Gastroesophageal sphincter (tissue), 4 donors: ENCODE results near the gene MPI. TPM values are rescaled to one million over a fixed set of nuclear protein-coding genes. Genes with fewer than 3 reads are reported as not detected.

Experiments
- ATAC-seq: fragments of 150-250 bp; one replicate; pipeline ENCODE4 v1.9.1; 2016; ENCODE audit warnings: mild to moderate bottlenecking, moderate library complexity
- H3K27ac ChIP-seq, 4 donors: fragments of 200-600 bp; sonication (generic) in 3 of 4; 1 replicate in 3 of 4; 2 replicates in 1 of 4; pipeline ENCODE4 v1.5.1; 2016 to 2019
- H3K27me3 ChIP-seq: fragments of 200-600 bp; sonication (generic); one replicate; pipeline ENCODE4 v1.5.1; 2019
- H3K36me3 ChIP-seq, 2 donors: fragments of 200-600 bp; sonication (generic); one replicate each; pipeline ENCODE4 v1.5.1; 2019; ENCODE audit warnings: control low read depth in 1 of 2
- H3K4me1 ChIP-seq, 3 donors: fragments of 200-600 bp; sonication (generic); 1 replicate in 2 of 3; 2 replicates in 1 of 3; pipeline ENCODE4 v1.5.1; 2016 to 2019; ENCODE audit warnings: control low read depth in 2 of 3
- H3K4me3 ChIP-seq, 2 donors: fragments of 200-600 bp; sonication (generic); one replicate each; pipeline ENCODE4 v1.5.1; 2019; ENCODE audit warnings: mild to moderate bottlenecking in 1 of 2, moderate library complexity in 1 of 2
- H3K9me3 ChIP-seq, 3 donors: fragments of 200-600 bp; sonication (generic); one replicate each; pipeline ENCODE4 v1.5.1; 2017 to 2019; ENCODE audit warnings: control low read depth in 2 of 3
- EP300 ChIP-seq: sonication (generic); formaldehyde crosslinking; IDR thresholded peaks from one replicate; pipeline ENCODE4 v1.6.1; 2017; ENCODE audit warnings: antibody characterized with exemption, mild to moderate bottlenecking
- POLR2A ChIP-seq, 2 donors: fragments of 450-650 bp; IDR thresholded peaks; one replicate each; pipeline ENCODE4 v1.6.1; 2017; ENCODE audit warnings: antibody characterized with exemption in 2 of 2, mild to moderate bottlenecking in 2 of 2, moderate library complexity in 1 of 2
- POLR2AphosphoS5 ChIP-seq: sonication (generic); formaldehyde crosslinking; IDR thresholded peaks from one replicate; pipeline ENCODE4 v1.6.1; 2017; ENCODE audit warnings: antibody characterized with exemption
- whole genome bisulfite sequencing, 2 donors: methylation state at CpG; one replicate each; pipeline ENCODE4 v1.1.5; 2018; ENCODE audit warnings: low coverage in 1 of 2; 5-methylcytosine and 5-hydroxymethylcytosine counted together
- total RNA-seq, 4 donors: library from RNA; depleted of rRNA; stranded (reverse); fragments of >200 nt; gene quantifications; one replicate each; pipeline ENCODE4 v1.1.0, GENCODE V29; 2016
- TF ChIP-seq, protein P1 (sequence below), 4 experiments: fragments of 200-600 bp in 2 of 4; fragments of 450-650 bp in 2 of 4; sonication (generic) in 1 of 4; IDR thresholded peaks; one replicate each; pipeline ENCODE4 v1.5.1; 2017 to 2019; ENCODE audit warnings: antibody characterized with exemption in 4 of 4, mild to moderate bottlenecking in 2 of 4, moderate library complexity in 2 of 4

The MPI gene
- total RNA-seq, 4 donors from 2014 or later = 36.5 to 58.8 (median 42.5) TPM

DNA sequence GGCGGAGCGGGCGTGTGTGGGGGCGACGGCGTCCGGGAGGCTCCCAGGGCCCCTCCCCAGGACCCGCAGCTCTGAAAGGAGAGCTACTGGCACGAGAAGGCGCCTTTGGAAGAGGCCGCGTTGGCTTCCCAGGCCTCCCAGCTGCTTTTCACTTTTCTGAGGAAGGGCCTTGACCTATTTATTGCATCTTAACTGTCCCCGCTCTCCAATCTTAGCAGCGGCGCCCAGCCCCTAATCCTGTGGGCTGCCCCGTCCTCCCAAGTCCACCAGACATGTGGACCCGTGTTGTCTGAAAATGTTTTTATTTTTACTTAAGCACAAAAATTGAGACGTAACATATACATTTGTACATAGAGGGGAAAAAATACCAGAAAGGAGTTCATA lies 46.4 kb upstream of the MPI start:
- no peaks in the 10 kb centered on the region for H3K27me3 ChIP-seq
- WGBS, 2 donors = 15 to 25% methylated on average over 5 to 8 of the region's 18 CpGs
- ATAC-seq = no peak
- TF ChIP-seq POLR2AphosphoS5 (no peak), EP300 (no peak), POLR2A (IDR thresholded peaks at IDR 0.05) (no peak)
- TF ChIP-seq, protein P1, sequence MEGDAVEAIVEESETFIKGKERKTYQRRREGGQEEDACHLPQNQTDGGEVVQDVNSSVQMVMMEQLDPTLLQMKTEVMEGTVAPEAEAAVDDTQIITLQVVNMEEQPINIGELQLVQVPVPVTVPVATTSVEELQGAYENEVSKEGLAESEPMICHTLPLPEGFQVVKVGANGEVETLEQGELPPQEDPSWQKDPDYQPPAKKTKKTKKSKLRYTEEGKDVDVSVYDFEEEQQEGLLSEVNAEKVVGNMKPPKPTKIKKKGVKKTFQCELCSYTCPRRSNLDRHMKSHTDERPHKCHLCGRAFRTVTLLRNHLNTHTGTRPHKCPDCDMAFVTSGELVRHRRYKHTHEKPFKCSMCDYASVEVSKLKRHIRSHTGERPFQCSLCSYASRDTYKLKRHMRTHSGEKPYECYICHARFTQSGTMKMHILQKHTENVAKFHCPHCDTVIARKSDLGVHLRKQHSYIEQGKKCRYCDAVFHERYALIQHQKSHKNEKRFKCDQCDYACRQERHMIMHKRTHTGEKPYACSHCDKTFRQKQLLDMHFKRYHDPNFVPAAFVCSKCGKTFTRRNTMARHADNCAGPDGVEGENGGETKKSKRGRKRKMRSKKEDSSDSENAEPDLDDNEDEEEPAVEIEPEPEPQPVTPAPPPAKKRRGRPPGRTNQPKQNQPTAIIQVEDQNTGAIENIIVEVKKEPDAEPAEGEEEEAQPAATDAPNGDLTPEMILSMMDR (IDR thresholded peaks at IDR 0.05) = no peak
- H3K36me3 ChIP-seq = peaks cover 0 to 72% of the 10 kb centered on the region in 2 donors
- H3K27ac ChIP-seq = peak overlapping the region; percentile 23 to 95 (median 88)
- peaks cover 0 to 49% (median 21%) of the 10 kb centered on the region in 3 donors for H3K4me1 ChIP-seq
- H3K4me3 ChIP-seq = peak overlapping the region; percentile 88 to 98
- no peaks in the 10 kb centered on the region for H3K9me3 ChIP-seq

GRCh38 chr15:74843891-74844299 lies 45.9 kb upstream of the MPI start:
- no peaks in the 10 kb centered on the region for H3K9me3 ChIP-seq
- peaks cover 0 to 72% of the 10 kb centered on the region in 2 donors for H3K36me3 ChIP-seq
- no peak for ATAC-seq
- TF ChIP-seq POLR2AphosphoS5 (no peak), EP300 (no peak), POLR2A (IDR thresholded peaks at IDR 0.05) (no peak)
- TF ChIP-seq, protein P1 (IDR thresholded peaks at IDR 0.05) = no peak
- no peaks in the 10 kb centered on the region for H3K27me3 ChIP-seq
- peak overlapping the region in 3 of 4 donors; percentile 87 to 95 (median 89) for H3K27ac ChIP-seq
- WGBS, 2 donors = 30% methylated on average over 2 of the region's 12 CpGs; no CpG with 5 or more reads in 1 of the 2 donors
- H3K4me3 ChIP-seq = peak overlapping the region in 1 of 2 donors; percentile 98
- H3K4me1 ChIP-seq = peaks cover 0 to 50% (median 21%) of the 10 kb centered on the region in 3 donors

- 60 to 88% methylated on average over 1 to 6 of the region's 12 CpGs for WGBS, 2 donors
- H3K4me1 ChIP-seq = peaks cover 0 to 50% (median 21%) of the 10 kb centered on the region in 3 donors
- H3K27ac ChIP-seq = peak overlapping the region in 3 of 4 donors; percentile 87 to 95 (median 89)
- no peak for ATAC-seq
- peaks cover 0 to 72% of the 10 kb centered on the region in 2 donors for H3K36me3 ChIP-seq
- H3K4me3 ChIP-seq = no peak overlapping the region
- TF ChIP-seq EP300 (no peak), POLR2A (IDR thresholded peaks at IDR 0.05) (no peak), POLR2AphosphoS5 (no peak)
- TF ChIP-seq, protein P1 (IDR thresholded peaks at IDR 0.05) = no peak
- H3K9me3 ChIP-seq = no peaks in the 10 kb centered on the region
- no peaks in the 10 kb centered on the region for H3K27me3 ChIP-seq
Observed at GRCh38 chr15:74844319-74845207, 45.3 kb upstream of the MPI start.

DNA sequence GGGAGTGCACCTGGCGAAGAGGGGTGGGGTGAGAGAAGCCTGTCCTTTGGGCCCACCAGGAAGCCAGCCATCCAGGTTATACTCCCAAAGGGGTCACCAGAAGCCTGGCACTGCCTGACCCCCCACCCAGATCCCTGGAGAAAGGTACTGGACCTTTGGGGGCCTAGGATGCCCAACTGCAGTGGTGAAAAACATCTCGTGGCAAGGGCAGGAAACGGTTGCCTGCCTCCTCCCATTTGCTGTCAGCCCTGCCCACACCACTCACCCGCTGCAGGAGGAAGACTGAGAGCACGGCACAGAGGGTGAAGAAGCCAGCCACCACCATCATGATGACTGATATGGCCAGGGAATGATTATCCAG lies 44.7 kb upstream of the MPI start:
- H3K9me3 ChIP-seq = no peaks in the 10 kb centered on the region
- no peaks in the 10 kb centered on the region for H3K27me3 ChIP-seq
- WGBS, 2 donors = 60 to 86% methylated on average over 1 to 2 of the region's 5 CpGs
- H3K27ac ChIP-seq = peak overlapping the region in 1 of 4 donors; percentile 87
- peaks cover 0 to 50% (median 21%) of the 10 kb centered on the region in 3 donors for H3K4me1 ChIP-seq
- H3K36me3 ChIP-seq = peaks cover 0 to 72% of the 10 kb centered on the region in 2 donors
- no peak for ATAC-seq
- H3K4me3 ChIP-seq = no peak overlapping the region
- TF ChIP-seq EP300 = no peak
- no peak for TF ChIP-seq POLR2A (IDR thresholded peaks at IDR 0.05)
- TF ChIP-seq, protein P1 (IDR thresholded peaks at IDR 0.05) = no peak
- TF ChIP-seq POLR2AphosphoS5 = no peak
